Stimulated activated CD8-positive, alpha-beta memory T cell treated with anti-CD3 and anti-CD28 coated beads, Interleukin-7, amount 100 ng/mL, for 1 hour (primary cell): Measurements from ENCODE around the gene CNTN5.
"Not testable (repeated sequence)": the region's sequence is repeated elsewhere in the genome, so short reads cannot be mapped to it uniquely, and the experiment has no call there.

Source experiments
- DNase-seq, 2 donors: peaks; one replicate each; pipeline ENCODE4 v3.0.0-alpha.2; 2020; ENCODE audit warnings: low read depth in 2 of 2

The CNTN5 gene

GRCh38 chr11:100192181-100192580, 1171.4 kb downstream of the CNTN5 start:
- DNase-seq: no peak

- no peak for DNase-seq
Observed at GRCh38 chr11:100203789-100204188, 1183.0 kb downstream of the CNTN5 start.

- DNase-seq: no peak
Observed at GRCh38 chr11:100205926-100206325, 1185.2 kb downstream of the CNTN5 start.

GRCh38 chr11:100208207-100208606, 1187.5 kb downstream of the CNTN5 start:
- no peak for DNase-seq

GRCh38 chr11:100214791-100215190, 1194.0 kb downstream of the CNTN5 start:
- DNase-seq: no peak

GRCh38 chr11:100220801-100221200, 1200.1 kb downstream of the CNTN5 start:
- DNase-seq: no peak

GRCh38 chr11:100221791-100222190, 1201.0 kb downstream of the CNTN5 start:
- DNase-seq: no peak

- no peak for DNase-seq
Observed at GRCh38 chr11:100224541-100225034, 1203.8 kb downstream of the CNTN5 start.

GRCh38 chr11:100229086-100229485, 1208.3 kb downstream of the CNTN5 start:
- no peak for DNase-seq

- DNase-seq: no peak
Observed at GRCh38 chr11:100232006-100232405, 1211.3 kb downstream of the CNTN5 start.

- no peak for DNase-seq
Observed at GRCh38 chr11:100235085-100235484, 1214.3 kb downstream of the CNTN5 start.

- no peak for DNase-seq
Observed at GRCh38 chr11:100240025-100240539, 1219.3 kb downstream of the CNTN5 start.

GRCh38 chr11:100247704-100248103, 1227.0 kb downstream of the CNTN5 start:
- DNase-seq: no peak

- not testable (repeated sequence) for DNase-seq
Observed at GRCh38 chr11:100257238-100257803, 1236.6 kb downstream of the CNTN5 start.

- DNase-seq: no peak
Observed at GRCh38 chr11:100269516-100269915, 1248.8 kb downstream of the CNTN5 start.

- no peak for DNase-seq
Observed at GRCh38 chr11:100273066-100273815, 1252.5 kb downstream of the CNTN5 start.

- DNase-seq: not testable (repeated sequence)
Observed at GRCh38 chr11:100274466-100274865, 1253.7 kb downstream of the CNTN5 start.

- no peak for DNase-seq
Observed at GRCh38 chr11:100294748-100295147, 1274.0 kb downstream of the CNTN5 start.

GRCh38 chr11:100296051-100296679, 1275.4 kb downstream of the CNTN5 start:
- DNase-seq: no peak

GRCh38 chr11:100297516-100297915, 1276.8 kb downstream of the CNTN5 start:
- DNase-seq: no peak

GRCh38 chr11:100302824-100303223, 1282.1 kb downstream of the CNTN5 start:
- DNase-seq: no peak

- no peak for DNase-seq
Observed at GRCh38 chr11:100303897-100304296, 1283.1 kb downstream of the CNTN5 start.

GRCh38 chr11:100308202-100308601, 1287.5 kb downstream of the CNTN5 start:
- no peak for DNase-seq
